Hepatocyte (in vitro differentiated cells): Measurements from ENCODE around the gene KRCC1.

Source experiments
- CTCF ChIP-seq: fragments of 200-600 bp; sonication (generic); IDR thresholded peaks from 2 replicates; pipeline ENCODE4 v1.5.1; 2016; ENCODE audit warnings: antibody characterized with exemption, mild to moderate bottlenecking; ENCODE audit not compliant: poor library complexity
- EZH2 ChIP-seq: fragments of 200-600 bp; sonication (generic); IDR thresholded peaks from 2 replicates; pipeline ENCODE4 v1.6.1; 2016; ENCODE audit warnings: antibody characterized with exemption, mild to moderate bottlenecking, borderline replicate concordance
- EZH2phosphoT487 ChIP-seq: fragments of 200-600 bp; sonication (generic); IDR thresholded peaks from one replicate; pipeline ENCODE4 v1.6.1; 2018; ENCODE audit warnings: antibody characterized with exemption, mild to moderate bottlenecking, low read depth, moderate library complexity; ENCODE audit not compliant: unreplicated experiment, severe bottlenecking

GRCh38 chr2:88086401-88086800 lies 30.8 kb upstream of the KRCC1 start:
- no peak for TF ChIP-seq CTCF
- TF ChIP-seq EZH2phosphoT487: no peak
- TF ChIP-seq EZH2: no peak
